HCT116 (cell line): Measurements from ENCODE around the gene TMEM138. TPM values are rescaled to one million over a fixed set of nuclear protein-coding genes. Genes with fewer than 3 reads are reported as not detected.

ENCODE experiments used
- ATAC-seq: fragments of 200-7000 bp; cut with Tn5 transposase; 2 replicates; pipeline ENCODE4 v1.9.1; 2020; ENCODE audit warnings: mild to moderate bottlenecking, moderate library complexity
- BruUV-seq: library from RNA; stranded (reverse); fragments of 400-500 nt; replicated peaks from 2 replicates; lab custom pipeline; 2021; lab: Mats Ljungman, UMichigan
- CTCF ChIA-PET: fragments of 300-600 bp; sonication (Branson Sonifier 250); formaldehyde crosslinking; loops from one replicate; lab custom pipeline; 2021; ENCODE audit warnings: antibody characterized with exemption; lab: Charles Lee
- POLR2A ChIA-PET: fragments of 300-600, 350-600 bp; sonication (Branson Sonifier 250); formaldehyde crosslinking; loops from one replicate; lab custom pipeline; 2021; ENCODE audit warnings: antibody characterized with exemption; lab: Charles Lee
- RAD21 ChIA-PET, 2 experiments: fragments of 300-600 bp; sonication (Branson Sonifier 250); formaldehyde crosslinking; loops; one replicate each; lab custom pipeline; 2023; ENCODE audit warnings: low total read pairs in 2 of 2; ENCODE audit not compliant: uncharacterized antibody in 2 of 2, unreplicated experiment in 2 of 2, low non-redundant PET in 1 of 2; lab: Charles Lee
- DNase-seq: peaks from one replicate; pipeline ENCODE4 v3.0.0-alpha.2; 2010; ENCODE audit warnings: low read depth, low spot score
- H2AFZ ChIP-seq: fragments of 200-600 bp; shearing (Covaris generic), sonication (generic); 2 replicates; pipeline ENCODE4 v1.6.1; 2017; ENCODE audit warnings: low read depth, mixed run types, mixed read lengths, antibody characterized with exemption, low read length; ENCODE audit not compliant: poor library complexity, severe bottlenecking
- H3K27ac ChIP-seq: 2 replicates; pipeline ENCODE4 v1.5.1; 2012; ENCODE audit warnings: low read depth, low read length
- H3K27me3 ChIP-seq: fragments of 200-600 bp; sonication (generic); 2 replicates; pipeline ENCODE4 v1.6.1; 2016; ENCODE audit warnings: mixed run types, low read length, mixed read lengths; ENCODE audit not compliant: insufficient read depth
- H3K36me3 ChIP-seq, 2 experiments: fragments of 200-500 bp in 1 of 2; fragments of 200-600 bp in 1 of 2; sonication (Bioruptor generic) in 1 of 2; sonication (generic) in 1 of 2; 2 replicates each; pipeline versions ENCODE4 v1.5.1 to v1.6.1; 2014 to 2016; ENCODE audit warnings: low read length in 2 of 2, inconsistent platforms in 1 of 2, mixed read lengths in 1 of 2, mixed run types in 1 of 2; ENCODE audit not compliant: insufficient read depth in 2 of 2, control insufficient read depth in 1 of 2
- H3K4me1 ChIP-seq, 2 experiments: fragments of 200-600 bp in 1 of 2; sonication (generic) in 1 of 2; 2 replicates each; pipeline versions ENCODE4 v1.5.1 to v1.6.1; 2012 to 2017; ENCODE audit warnings: low read length in 2 of 2, inconsistent platforms in 1 of 2, mild to moderate bottlenecking in 1 of 2, mixed read lengths in 1 of 2, mixed run types in 1 of 2, moderate library complexity in 1 of 2; ENCODE audit not compliant: insufficient read depth in 2 of 2, control insufficient read depth in 1 of 2
- H3K4me2 ChIP-seq: fragments of 200-600 bp; sonication (generic); 2 replicates; pipeline ENCODE4 v1.6.1; 2017; ENCODE audit warnings: mixed run types, low read length, mixed read lengths
- H3K4me3 ChIP-seq, 2 experiments: fragments of 200-600 bp in 1 of 2; sonication (generic) in 1 of 2; replicated peaks in 1 of 2; 2 replicates each; pipeline ENCODE4 v1.5.1; 2011 to 2016; ENCODE audit warnings: low read length in 2 of 2, control low read depth in 1 of 2, low read depth in 1 of 2, mild to moderate bottlenecking in 1 of 2, mixed read lengths in 1 of 2, mixed run types in 1 of 2
- H3K79me2 ChIP-seq: fragments of 200-600 bp; sonication (generic); 2 replicates; pipeline ENCODE4 v1.6.1; 2017; ENCODE audit warnings: mild to moderate bottlenecking, mixed run types, low read length, moderate library complexity, mixed read lengths; ENCODE audit not compliant: insufficient read depth
- H3K9ac ChIP-seq: fragments of 200-600 bp; sonication (generic); 2 replicates; pipeline ENCODE4 v1.6.1; 2016; ENCODE audit warnings: low read length, mixed read lengths
- H3K9me2 ChIP-seq: fragments of 200-600 bp; sonication (generic), shearing (Covaris generic); 2 replicates; pipeline ENCODE4 v1.6.1; 2017; ENCODE audit warnings: mixed run types, mild to moderate bottlenecking, moderate library complexity; ENCODE audit not compliant: insufficient read depth
- H3K9me3 ChIP-seq, 2 experiments: fragments of 200-500 bp in 1 of 2; fragments of 200-600 bp in 1 of 2; sonication (Bioruptor generic) in 1 of 2; sonication (generic) in 1 of 2; 2 replicates each; pipeline ENCODE4 v1.6.1; 2014 to 2017; ENCODE audit warnings: low read length in 2 of 2, mixed read lengths in 2 of 2, inconsistent platforms in 1 of 2, low read depth in 1 of 2, mild to moderate bottlenecking in 1 of 2, mixed run types in 1 of 2, moderate library complexity in 1 of 2; ENCODE audit not compliant: control insufficient read depth in 1 of 2, insufficient read depth in 1 of 2
- H4K20me1 ChIP-seq: fragments of 200-600 bp; sonication (generic), shearing (Covaris generic); 2 replicates; pipeline ENCODE4 v1.6.1; 2017; ENCODE audit warnings: mixed run types, mild to moderate bottlenecking, moderate library complexity; ENCODE audit not compliant: insufficient read depth
- CBX3 ChIP-seq: IDR thresholded peaks from 2 replicates; pipeline ENCODE4 v1.6.1; 2012; ENCODE audit warnings: low read depth
- CTCF ChIP-seq, 3 experiments: fragments of 200-600 bp in 1 of 3; sonication (generic) in 1 of 3; IDR thresholded peaks in 2 of 3; conservative IDR thresholded peaks in 1 of 3; 2 replicates each; pipeline ENCODE4 v1.5.1; 2012 to 2017; ENCODE audit warnings: low read depth in 2 of 3, low read length in 2 of 3, antibody characterized with exemption in 1 of 3, borderline replicate concordance in 1 of 3, control low read depth in 1 of 3, mild to moderate bottlenecking in 1 of 3, mixed read lengths in 1 of 3, mixed run types in 1 of 3, moderate library complexity in 1 of 3; ENCODE audit not compliant: insufficient read depth in 1 of 3
- EZH2phosphoT487 ChIP-seq: fragments of 200-600 bp; IDR thresholded peaks from 2 replicates; pipeline ENCODE4 v1.6.1; 2018; ENCODE audit warnings: antibody characterized with exemption, borderline replicate concordance
- FOSL1 ChIP-seq: IDR thresholded peaks from 2 replicates; pipeline ENCODE4 v1.6.1; 2012; ENCODE audit warnings: low read depth
- JUND ChIP-seq: IDR thresholded peaks from 2 replicates; pipeline ENCODE4 v1.6.1; 2012
- RAD21 ChIP-seq: IDR thresholded peaks from 2 replicates; pipeline ENCODE4 v1.6.1; 2012; ENCODE audit warnings: low read depth, mild to moderate bottlenecking
- SIN3A ChIP-seq: IDR thresholded peaks from 2 replicates; pipeline ENCODE4 v1.6.1; 2012; ENCODE audit warnings: low read depth
- TCF7L2 ChIP-seq: IDR thresholded peaks from 2 replicates; pipeline ENCODE4 v1.7.0; 2011; ENCODE audit warnings: borderline replicate concordance, inconsistent platforms; ENCODE audit not compliant: insufficient read depth, insufficient read length; ENCODE audit errors: extremely low read depth
- ZBTB33 ChIP-seq: IDR thresholded peaks from 2 replicates; pipeline ENCODE4 v1.6.1; 2011; ENCODE audit warnings: mild to moderate bottlenecking, low read length, moderate library complexity; ENCODE audit not compliant: insufficient replicate concordance; ENCODE audit errors: extremely low read depth
- intact Hi-C: fragments of 100-400 bp; cut with micrococcal nuclease; formaldehyde crosslinking; loops from 2 replicates; pipeline ENCODE4 v1.10.0; 2022
- total RNA-seq: library from RNA; stranded (reverse); gene quantifications from one replicate; pipeline ENCODE4 v1.2.1, GENCODE V29; 2021; ENCODE audit not compliant: unreplicated experiment

The TMEM138 gene
- total RNA-seq, 1 experiment from 2014 or later = 45.0 TPM

- CTCF ChIA-PET = no interaction called here
- TF ChIP-seq JUND (no peak), SIN3A (no peak), FOSL1 (no peak), EZH2phosphoT487 (no peak)
- Histone ChIP-seq H3K79me2 (peaks cover 45% of the 10 kb centered on the region), H3K4me2 (no peak overlapping the region), H3K27ac (no peak overlapping the region), H3K9me3 (no peaks in the 10 kb centered on the region), H3K4me1 (no peaks in the 10 kb centered on the region), H3K9ac (no peak overlapping the region), H2AFZ (no peak overlapping the region), H3K36me3 (peaks cover 69 to 78% of the 10 kb centered on the region in 2 experiments), H4K20me1 (peaks cover 8% of the 10 kb centered on the region; the same call in 1 of the 2 replicates), H3K4me3 (no peak overlapping the region), H3K27me3 (no peaks in the 10 kb centered on the region), H3K9me2 (no peaks in the 10 kb centered on the region)
- intact Hi-C loops = no loop called here
- ATAC-seq (no peak), DNase-seq (no peak)
- POLR2A ChIA-PET = no interaction called here
- BruUV-seq = no TSS peak
- RAD21 ChIA-PET = no interaction called here
Measured at GRCh38 chr11:61411589-61411988, 49.4 kb downstream of the TMEM138 start.

GRCh38 chr11:61413496-61413895 lies 51.3 kb downstream of the TMEM138 start:
- Histone ChIP-seq H3K79me2 (peaks cover 52% of the 10 kb centered on the region), H3K27ac (no peak overlapping the region), H3K4me2 (no peak overlapping the region), H3K4me3 (no peak overlapping the region), H3K9me3 (no peaks in the 10 kb centered on the region)
- ATAC-seq = no peak
- no peak for TF ChIP-seq CTCF (IDR thresholded peaks at IDR 0.05 in 2 of 3, conservative IDR thresholded peaks at IDR 0.05 in 1 of 3; ENCODE audit: borderline replicate concordance in 1 of 3, insufficient read depth in 1 of 3, low read depth in 2 of 3, low read length in 2 of 3)
- TF ChIP-seq ZBTB33 = no peak
- no peak for TF ChIP-seq CBX3
- no peak for TF ChIP-seq TCF7L2
- TF ChIP-seq RAD21 = no peak
- TF ChIP-seq, all 23 proteins: peak for 0
- ChIA-PET CTCF (no interaction called here), POLR2A (no interaction called here), RAD21 (no interaction called here)
- no TSS peak for BruUV-seq
- H3K4me1 ChIP-seq = no peaks in the 10 kb centered on the region
- no peaks in the 10 kb centered on the region for H4K20me1 ChIP-seq
- no peak for DNase-seq
- intact Hi-C loops = no loop called here
- no peaks in the 10 kb centered on the region for H3K9me2 ChIP-seq
- no peak overlapping the region for H2AFZ ChIP-seq
- H3K9ac ChIP-seq = no peak overlapping the region
- H3K36me3 ChIP-seq = peaks cover 72 to 77% of the 10 kb centered on the region in 2 experiments
- no peaks in the 10 kb centered on the region for H3K27me3 ChIP-seq
